Measurements from ENCODE around the gene TDRD6. TPM values are rescaled to one million over a fixed set of nuclear protein-coding genes. Genes with fewer than 3 reads are reported as not detected.

TDRD6 gene
- total and polyA plus RNA-seq, 3 donors from 2014 or later: 28.1 to 51.3 (median 42.2) TPM

DNA sequence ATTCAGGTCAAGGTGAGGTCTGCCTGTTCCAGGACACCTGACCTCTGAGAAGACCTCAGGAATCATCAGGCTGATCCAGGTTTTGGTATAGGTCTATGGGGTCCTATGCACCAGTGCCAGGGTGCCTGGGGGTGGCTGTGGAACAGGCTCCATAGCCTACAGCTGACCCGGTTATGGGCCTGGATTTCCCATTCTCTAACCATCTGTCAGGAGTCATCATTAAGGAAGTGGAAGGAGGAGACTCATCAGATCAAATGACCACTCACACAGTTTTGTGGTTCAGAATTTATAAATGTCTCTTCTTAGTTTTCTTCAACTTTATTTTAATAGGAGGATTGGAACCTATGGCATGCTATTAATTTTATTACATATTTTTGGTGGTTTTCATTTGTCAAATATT, 32.7 kb downstream of the TDRD6 start:
- no peaks in the 10 kb centered on the region for H3K36me3 ChIP-seq (ENCODE audit: low read depth, missing control alignments)
- no peak overlapping the region for H3K27ac ChIP-seq
- no peak overlapping the region for H3K4me3 ChIP-seq
- intact Hi-C loops (cut with DNase I; ENCODE audit: low total_unique reads): no loop called here
- WGBS, 2 donors: 89 to 100% methylated on average over 1 of the region's 1 CpG
- H3K4me1 ChIP-seq: no peaks in the 10 kb centered on the region
- no peaks in the 10 kb centered on the region for H3K27me3 ChIP-seq
- no peaks in the 10 kb centered on the region for H3K9me3 ChIP-seq
- no peak for TF ChIP-seq POLR2A (IDR thresholded peaks at IDR 0.05)
- TF ChIP-seq, protein P1, sequence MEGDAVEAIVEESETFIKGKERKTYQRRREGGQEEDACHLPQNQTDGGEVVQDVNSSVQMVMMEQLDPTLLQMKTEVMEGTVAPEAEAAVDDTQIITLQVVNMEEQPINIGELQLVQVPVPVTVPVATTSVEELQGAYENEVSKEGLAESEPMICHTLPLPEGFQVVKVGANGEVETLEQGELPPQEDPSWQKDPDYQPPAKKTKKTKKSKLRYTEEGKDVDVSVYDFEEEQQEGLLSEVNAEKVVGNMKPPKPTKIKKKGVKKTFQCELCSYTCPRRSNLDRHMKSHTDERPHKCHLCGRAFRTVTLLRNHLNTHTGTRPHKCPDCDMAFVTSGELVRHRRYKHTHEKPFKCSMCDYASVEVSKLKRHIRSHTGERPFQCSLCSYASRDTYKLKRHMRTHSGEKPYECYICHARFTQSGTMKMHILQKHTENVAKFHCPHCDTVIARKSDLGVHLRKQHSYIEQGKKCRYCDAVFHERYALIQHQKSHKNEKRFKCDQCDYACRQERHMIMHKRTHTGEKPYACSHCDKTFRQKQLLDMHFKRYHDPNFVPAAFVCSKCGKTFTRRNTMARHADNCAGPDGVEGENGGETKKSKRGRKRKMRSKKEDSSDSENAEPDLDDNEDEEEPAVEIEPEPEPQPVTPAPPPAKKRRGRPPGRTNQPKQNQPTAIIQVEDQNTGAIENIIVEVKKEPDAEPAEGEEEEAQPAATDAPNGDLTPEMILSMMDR (IDR thresholded peaks at IDR 0.05): no peak
- no peak for DNase-seq

DNA sequence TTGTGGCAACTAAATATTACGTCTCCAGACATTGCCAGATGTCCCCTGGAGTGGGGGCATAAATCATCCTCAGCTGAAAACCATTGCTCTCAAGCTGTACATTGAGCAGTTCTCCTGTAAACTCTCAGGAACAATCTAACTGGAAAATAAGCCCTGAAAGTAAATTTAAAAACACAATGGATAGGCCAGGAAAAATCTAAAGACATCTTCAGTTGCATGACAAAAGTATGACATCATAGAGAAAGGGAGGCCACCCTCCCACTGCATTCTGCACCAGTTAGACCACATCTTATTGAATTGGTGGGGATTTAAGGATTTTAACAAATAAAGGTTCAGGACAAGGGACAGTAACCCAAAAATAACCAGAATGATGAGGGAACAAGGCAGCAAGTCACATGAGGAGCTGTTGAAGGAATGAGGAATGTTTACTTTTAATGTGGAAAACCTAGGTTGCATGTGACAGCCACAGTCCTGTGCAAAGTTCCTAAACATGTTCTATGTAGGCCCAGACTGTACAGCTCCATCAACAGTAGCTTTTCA, 42.2 kb downstream of the TDRD6 start:
- 100% methylated on average over 1 of the region's 1 CpG for WGBS, 2 donors
- Histone ChIP-seq H3K9me3 (no peaks in the 10 kb centered on the region), H3K27ac (no peak overlapping the region), H3K4me3 (no peak overlapping the region), H3K4me1 (no peaks in the 10 kb centered on the region), H3K36me3 (ENCODE audit: low read depth, missing control alignments) (no peaks in the 10 kb centered on the region), H3K27me3 (no peaks in the 10 kb centered on the region)
- intact Hi-C loops (cut with DNase I; ENCODE audit: low total_unique reads): no loop called here
- no peak for DNase-seq
- no peak for TF ChIP-seq POLR2A (IDR thresholded peaks at IDR 0.05)
- TF ChIP-seq, protein P1 (IDR thresholded peaks at IDR 0.05): no peak

DNA sequence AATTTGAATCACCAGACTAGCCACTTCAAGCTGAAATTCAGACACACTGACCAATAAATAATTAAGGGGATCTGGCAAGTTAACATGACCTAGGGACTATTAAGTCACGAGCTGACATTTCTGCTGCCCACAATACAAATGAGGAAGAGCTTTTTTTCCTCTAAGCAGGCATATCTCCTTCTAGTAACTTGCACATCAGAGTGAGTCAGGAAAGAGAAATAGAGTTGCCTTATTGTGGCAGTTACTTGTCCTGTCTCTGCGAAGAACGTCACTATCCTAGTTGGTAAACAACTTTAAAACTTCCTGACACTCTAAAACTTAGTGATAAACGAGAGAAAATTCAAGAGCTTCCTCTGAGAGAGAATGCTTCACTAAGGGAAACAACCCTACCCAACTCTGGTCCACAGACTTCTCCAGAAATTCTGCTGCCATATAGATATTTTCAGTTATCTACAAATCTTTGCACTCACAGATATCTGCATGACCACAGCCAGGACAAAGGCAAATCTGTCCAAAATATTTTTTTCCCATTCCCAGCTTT, 43.3 kb downstream of the TDRD6 start:
- Histone ChIP-seq H3K27me3 (no peaks in the 10 kb centered on the region), H3K27ac (no peak overlapping the region), H3K36me3 (ENCODE audit: low read depth, missing control alignments) (no peaks in the 10 kb centered on the region), H3K9me3 (no peaks in the 10 kb centered on the region), H3K4me3 (no peak overlapping the region), H3K4me1 (no peaks in the 10 kb centered on the region)
- no peak for TF ChIP-seq POLR2A (IDR thresholded peaks at IDR 0.05)
- TF ChIP-seq, protein P1 (IDR thresholded peaks at IDR 0.05): no peak
- intact Hi-C loops (cut with DNase I; ENCODE audit: low total_unique reads): no loop called here
- WGBS, 2 donors: 64 to 69% methylated on average over 4 of the region's 4 CpGs
- no peak for DNase-seq

DNA sequence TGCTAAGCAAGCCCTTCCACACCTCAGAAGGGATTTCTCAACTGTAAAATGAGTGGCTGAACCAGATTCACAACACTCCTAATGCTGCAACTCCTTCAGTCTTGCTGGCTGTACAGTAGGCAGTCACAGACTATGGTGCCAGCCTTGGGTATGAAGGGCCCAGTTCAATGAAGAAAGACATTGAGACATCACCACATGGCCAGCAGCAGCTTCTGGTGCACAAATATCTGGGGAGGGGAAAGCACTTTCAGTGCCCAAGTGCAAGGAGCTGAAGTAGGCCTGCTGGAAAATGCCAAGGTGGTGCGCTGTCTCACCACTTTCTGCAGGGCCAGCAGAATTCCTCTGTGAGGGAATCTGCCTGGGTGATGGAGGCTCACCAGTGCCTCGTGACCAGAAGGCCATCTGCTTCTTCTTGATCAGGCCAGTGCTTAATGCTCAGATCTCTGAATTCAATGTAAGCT, 45.7 kb downstream of the TDRD6 start:
- Histone ChIP-seq H3K4me1 (no peaks in the 10 kb centered on the region), H3K36me3 (ENCODE audit: low read depth, missing control alignments) (no peaks in the 10 kb centered on the region), H3K9me3 (no peaks in the 10 kb centered on the region), H3K27ac (no peak overlapping the region), H3K27me3 (no peaks in the 10 kb centered on the region), H3K4me3 (no peak overlapping the region)
- TF ChIP-seq, protein P1 (IDR thresholded peaks at IDR 0.05): no peak
- TF ChIP-seq POLR2A (IDR thresholded peaks at IDR 0.05): no peak
- WGBS, 2 donors: 71 to 83% methylated on average over 1 to 2 of the region's 2 CpGs
- no peak for DNase-seq
- intact Hi-C loops (cut with DNase I; ENCODE audit: low total_unique reads): no loop called here

All from testis (tissue), 3 donors.